EH (cell line): ENCODE measurements around the gene PTPN7.
"Not testable (repeated sequence)": the region's sequence is repeated elsewhere in the genome, so short reads cannot be mapped to it uniquely, and the experiment has no call there.

Experiments used
- DNase-seq: peaks from one replicate; pipeline ENCODE4 v3.0.0-alpha.2; 2015; ENCODE audit warnings: low read depth

Gene PTPN7

DNA sequence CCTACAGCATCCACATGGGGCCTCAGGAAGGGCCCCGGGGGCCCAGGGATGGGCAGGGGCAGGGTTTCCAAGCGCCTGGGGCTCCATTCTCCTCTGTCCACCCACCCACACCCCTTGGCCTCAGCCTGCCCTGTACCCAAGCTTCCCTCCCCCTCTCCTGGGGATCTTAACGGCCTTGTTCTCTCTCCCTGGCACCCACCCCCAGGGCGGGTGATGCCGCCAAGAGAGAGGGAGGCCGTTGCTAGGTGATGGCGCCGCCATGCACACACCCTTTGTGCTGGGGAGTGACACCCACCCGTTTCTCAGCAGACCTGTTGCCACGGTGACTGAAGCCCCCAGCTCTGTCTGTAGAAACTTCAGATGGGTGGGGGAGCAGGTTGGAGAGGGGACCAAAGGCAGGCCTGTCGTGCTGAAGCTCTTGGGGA is 30.1 kb downstream of the PTPN7 start:
- DNase-seq = no peak

DNA sequence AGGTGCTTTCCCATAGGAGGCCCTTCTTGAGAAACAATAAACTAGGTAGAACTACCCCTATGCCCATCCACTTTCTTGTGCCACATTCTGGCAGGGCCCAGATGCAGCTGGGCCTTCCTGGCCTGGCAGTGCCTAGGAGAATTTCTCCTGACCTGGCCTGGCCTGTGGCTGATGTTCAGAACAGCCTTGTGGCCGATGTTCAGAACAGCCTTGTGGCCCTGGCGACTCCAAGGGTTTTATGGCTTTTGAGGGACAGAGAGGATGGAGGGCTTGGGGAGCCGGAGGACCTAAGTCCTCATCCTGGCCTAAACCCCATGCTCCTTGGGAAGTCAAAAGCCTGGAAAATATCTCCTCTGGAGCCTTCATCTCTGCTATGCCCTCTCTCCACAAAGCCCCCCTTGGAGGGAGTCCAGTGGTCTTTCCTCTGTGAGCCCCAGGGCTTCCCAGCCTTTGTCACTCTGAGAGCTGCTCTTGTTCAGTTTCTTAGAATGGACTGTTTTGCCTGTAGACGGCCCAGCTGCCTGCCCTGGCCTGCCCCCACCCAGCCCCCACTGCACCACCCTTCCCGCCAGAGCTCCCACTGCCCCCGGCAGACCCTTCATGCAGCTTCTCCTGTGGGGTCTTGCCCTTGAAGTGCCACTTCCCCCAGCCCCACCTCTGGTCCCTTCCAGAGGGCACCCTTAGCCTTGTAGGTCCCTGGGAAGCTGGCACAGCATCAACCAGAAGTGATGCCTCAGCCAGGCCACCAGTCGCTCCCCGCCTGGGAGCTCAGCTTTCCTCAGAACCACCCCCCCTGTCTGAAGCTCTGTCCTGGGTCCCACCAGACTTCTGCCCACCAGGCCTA is 30.7 kb downstream of the PTPN7 start:
- DNase-seq = no peak

DNA sequence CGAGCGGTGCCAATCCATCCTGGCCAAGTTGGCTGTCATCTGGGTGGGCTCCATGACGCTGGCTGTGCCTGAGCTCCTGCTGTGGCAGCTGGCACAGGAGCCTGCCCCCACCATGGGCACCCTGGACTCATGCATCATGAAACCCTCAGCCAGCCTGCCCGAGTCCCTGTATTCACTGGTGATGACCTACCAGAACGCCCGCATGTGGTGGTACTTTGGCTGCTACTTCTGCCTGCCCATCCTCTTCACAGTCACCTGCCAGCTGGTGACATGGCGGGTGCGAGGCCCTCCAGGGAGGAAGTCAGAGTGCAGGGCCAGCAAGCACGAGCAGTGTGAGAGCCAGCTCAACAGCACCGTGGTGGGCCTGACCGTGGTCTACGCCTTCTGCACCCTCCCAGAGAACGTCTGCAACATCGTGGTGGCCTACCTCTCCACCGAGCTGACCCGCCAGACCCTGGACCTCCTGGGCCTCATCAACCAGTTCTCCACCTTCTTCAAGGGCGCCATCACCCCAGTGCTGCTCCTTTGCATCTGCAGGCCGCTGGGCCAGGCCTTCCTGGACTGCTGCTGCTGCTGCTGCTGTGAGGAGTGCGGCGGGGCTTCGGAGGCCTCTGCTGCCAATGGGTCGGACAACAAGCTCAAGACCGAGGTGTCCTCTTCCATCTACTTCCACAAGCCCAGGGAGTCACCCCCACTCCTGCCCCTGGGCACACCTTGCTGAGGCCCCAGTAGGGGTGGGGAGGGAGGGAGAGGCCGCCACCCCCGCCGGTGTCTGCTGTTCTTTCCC is 32.4 kb downstream of the PTPN7 start:
- DNase-seq = no peak

DNA sequence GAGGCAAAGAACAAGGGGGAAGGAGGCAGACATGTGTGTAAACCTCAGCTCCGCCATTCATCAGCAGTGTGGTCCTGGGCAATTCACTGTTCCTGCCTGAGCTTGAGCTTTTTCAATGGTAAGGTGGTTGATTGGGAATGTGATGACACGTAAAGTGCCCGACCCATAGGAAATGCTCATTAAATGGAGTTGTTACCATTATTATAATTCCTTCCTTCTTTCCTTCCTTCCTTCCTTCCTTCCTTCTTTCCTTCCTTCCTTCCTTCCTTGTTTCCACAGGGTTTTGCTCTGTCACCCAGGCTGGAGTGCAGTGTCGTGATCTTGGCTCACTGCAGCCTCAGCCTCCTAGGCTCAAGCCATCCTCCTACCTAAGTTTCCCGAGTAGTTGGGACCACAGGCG is 33.3 kb downstream of the PTPN7 start:
- no peak for DNase-seq

DNA sequence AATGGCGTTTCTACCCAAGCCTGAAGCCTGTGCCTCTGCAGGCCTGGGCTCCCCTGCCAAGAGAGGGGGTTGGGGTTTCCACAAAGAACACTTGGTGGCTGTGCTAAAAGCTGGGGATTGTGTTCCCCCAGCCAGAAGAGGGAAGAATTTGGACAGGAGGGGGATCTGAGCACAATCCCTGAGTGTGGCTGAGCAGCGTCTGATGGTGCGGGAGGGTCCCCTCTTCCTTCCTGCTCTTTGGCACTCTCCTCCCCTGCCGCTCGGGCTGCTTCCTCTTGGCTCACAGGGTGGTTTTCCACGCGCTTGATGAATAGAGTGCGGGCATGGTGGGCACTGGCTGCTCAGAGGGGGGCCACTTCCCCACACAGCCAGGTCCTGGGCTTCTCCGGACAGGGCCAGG is 34.0 kb downstream of the PTPN7 start:
- no peak for DNase-seq

DNA sequence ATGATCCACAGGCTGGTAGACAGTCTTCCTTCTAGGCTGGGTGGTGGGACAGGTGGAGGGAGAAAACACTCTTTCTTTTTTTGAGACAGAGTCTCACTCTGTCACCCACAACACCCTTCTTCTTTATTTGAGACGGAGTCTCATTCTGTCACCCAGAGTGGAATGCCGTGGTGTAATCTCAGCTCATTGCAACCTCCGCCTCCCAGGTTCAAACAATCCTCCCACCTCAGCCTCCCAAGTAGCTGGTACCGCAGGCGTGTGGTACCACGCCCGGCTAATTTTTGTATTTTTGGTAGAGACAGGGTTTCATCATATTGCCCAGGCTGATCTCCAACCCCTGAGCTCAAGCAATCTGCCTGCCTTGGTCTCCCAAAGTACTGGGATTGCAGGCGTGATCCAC is 34.8 kb downstream of the PTPN7 start:
- DNase-seq = no peak

DNA sequence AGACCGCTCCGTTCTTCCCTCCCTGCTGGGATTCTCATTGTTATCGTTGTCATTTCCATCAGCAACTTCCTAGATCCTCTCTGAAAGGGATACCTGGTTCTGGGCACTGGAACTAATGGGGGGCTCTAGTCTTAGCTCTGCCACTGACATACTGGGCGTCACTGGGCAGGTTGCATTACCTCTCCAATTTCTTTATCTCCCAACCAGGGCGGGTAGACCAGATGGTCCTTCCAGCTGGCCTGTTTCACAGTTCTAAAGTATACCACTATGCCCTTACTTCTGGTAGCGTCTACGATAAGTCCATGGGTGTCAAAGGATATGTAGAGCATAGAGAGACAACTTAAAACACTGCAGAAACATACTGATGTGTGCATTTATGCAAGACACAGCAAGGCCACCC is 36.3 kb downstream of the PTPN7 start:
- no peak for DNase-seq

DNA sequence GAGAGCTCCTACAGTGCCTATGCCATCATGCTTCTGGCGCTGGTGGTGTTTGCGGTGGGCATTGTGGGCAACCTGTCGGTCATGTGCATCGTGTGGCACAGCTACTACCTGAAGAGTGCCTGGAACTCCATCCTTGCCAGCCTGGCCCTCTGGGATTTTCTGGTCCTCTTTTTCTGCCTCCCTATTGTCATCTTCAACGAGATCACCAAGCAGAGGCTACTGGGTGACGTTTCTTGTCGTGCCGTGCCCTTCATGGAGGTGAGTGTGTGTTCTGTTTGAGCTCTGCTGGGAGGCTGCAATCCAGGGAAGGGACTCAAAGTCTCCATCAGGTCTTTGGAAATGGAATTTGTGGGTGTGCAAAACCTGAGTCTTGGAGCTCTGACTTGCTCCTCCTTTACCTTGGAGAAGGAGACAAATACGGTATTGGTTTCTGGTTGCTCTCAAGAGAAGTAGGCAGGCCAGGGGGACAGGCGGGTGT is 37.0 kb downstream of the PTPN7 start:
- DNase-seq = no peak

DNA sequence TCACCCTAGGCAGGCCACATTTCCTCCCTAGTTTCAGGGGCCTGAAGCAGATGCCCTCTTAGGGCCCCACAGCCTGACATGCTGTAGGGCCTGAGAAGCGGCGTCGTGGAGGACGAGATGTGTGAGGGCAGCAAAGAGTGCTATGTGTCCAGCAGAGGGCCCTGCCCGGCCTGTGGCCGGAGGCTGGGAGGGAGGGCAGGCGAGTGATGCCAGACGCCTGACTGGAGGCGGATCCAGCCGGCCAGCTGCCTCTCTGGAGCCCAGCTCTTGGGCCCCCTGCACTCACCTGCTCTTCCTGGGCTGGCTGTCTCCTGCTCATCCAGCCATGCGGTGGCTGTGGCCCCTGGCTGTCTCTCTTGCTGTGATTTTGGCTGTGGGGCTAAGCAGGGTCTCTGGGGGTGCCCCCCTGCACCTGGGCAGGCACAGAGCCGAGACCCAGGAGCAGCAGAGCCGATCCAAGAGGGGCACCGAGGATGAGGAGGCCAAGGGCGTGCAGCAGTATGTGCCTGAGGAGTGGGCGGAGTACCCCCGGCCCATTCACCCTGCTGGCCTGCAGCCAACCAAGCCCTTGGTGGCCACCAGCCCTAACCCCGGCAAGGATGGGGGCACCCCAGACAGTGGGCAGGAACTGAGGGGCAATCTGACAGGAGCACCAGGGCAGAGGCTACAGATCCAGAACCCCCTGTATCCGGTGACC is 37.6 kb downstream of the PTPN7 start, which contains the start of gene GPR37L1:
Gene GPR37L1 (plus strand): TSS at position 279 of the 697 bp plus-strand sequence. CDS start 47 bp downstream, at position 326.
- DNase-seq = peak; percentile 65

DNA sequence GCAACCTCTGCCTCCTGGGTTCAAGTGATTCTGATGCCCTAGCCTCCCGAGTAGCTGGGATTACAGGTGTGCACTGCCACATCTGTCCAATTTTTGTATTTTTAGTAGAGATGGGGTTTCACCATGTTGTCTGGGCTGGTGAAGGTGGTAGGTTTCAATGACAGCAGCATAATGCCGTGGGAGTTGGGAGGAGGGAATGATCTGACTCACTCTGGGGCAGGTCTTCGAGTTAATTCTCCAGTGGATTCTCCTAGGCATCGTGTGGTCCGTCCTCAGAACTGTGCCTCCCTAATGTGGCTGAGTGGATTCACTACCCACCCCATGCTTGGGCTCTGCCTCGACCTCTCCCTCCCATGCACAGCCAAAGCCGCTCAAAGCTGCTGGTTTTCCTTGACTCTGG is 39.4 kb downstream of the PTPN7 start:
- DNase-seq = no peak

DNA sequence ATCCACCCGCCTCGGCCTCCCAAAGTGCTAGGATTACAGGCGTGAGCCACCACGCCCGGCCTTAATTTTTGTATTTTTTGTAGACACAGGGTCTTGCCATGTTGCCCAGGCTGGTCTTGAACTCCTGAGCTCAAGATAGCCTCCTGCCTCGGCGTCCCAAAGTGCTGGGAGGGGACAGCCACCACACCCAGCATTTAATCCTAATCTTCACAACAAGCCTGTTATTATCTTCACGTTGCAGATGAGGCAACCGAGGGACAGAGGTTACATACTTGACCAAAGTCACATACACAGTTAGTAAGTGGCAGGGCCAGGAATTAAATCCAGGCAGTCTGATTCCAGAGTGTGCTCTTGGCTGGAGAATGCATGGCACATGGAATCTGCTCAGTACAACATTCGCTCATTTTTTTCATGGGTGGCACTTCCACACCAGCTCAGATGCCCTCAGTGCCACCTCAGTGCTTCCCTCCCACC is 42.5 kb downstream of the PTPN7 start:
- DNase-seq = no peak

DNA sequence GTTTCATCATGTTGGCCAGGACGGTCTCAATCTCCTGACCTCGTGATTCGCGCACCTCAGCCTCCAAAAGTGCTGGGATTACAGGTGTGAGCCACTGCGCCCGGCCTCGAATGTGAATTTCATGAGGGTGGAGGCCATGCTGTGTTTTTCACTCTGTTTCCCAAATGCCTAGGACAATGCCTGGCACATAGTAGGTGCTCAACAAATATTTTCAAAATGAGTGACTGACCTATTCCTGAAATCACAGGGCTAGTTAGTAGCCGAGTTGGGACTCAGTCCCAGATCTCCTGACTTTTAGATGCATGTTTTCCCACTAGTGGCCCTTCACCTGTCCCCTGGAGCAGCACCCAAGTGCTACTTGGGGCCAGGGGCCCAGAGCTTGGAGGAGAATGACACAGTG is 44.1 kb downstream of the PTPN7 start:
- no peak for DNase-seq

DNA sequence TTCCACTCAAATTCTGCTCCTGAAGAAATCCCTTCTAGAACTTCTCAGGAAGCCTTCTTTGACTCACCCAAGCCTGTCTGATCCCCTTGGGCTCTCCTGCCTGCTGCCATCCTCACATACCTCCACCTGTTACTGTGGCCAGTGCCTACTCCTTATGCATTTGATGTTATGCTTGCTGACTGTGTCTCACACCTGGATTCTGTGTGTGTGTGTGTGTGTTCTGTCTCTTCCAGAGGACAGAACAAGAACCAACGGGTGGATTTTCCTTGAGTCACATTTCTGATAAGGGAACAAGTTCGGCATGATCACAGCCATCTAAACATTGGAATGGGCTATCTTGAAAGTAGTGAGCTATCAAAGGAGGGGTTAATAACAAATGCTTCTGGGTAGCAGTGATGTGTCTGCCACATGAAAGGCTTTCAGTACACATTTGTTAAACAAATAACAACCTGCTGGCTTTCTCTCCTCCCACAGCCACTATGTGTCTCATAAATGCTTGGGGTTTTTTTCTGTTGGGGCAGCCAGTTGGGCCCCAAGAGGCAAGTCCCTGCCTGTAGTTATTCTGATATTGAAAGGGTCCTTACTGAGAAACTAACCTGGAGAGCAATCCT is 46.6 kb downstream of the PTPN7 start:
- DNase-seq = no peak

DNA sequence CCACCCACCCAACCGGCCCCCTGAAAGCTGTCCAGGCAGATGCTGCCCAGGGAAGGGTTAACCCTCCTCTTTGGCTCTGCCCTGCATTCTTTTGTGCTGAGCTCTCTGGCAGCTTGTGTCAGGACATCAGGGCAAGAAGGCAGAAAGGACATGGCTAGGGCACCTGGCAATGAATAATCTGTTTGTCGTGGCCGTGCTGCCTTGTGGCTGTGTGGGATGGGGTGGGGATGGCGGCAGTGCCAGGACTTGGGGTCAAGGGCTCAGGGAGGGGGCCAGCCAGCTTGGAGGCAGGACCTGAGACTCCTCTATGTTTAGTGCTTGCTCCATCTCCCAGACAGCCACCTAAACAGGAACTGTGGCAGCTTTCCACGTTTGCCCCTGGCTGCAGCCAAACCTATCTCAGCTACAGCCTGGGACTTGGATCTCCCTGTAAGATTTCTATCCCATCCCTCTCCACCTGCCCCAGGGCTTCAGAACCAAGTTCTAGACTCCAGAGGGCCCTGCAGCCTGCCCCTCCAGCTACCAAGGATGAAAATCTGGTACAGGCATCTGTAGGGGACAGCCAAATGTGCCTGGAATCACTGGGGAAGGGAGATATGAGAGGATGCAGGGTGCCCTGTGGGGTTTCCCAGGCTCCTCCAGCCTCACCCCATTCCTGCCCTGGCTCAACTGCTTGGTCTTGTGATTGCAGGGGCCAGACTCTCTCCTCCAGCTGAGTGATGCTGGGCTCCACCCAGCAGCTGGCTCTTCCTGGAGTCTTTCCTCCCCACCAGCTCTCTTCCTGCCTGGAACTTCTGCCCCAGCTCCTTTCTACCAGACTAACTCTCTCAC is 47.3 kb downstream of the PTPN7 start:
- peak; percentile 49 for DNase-seq

DNA sequence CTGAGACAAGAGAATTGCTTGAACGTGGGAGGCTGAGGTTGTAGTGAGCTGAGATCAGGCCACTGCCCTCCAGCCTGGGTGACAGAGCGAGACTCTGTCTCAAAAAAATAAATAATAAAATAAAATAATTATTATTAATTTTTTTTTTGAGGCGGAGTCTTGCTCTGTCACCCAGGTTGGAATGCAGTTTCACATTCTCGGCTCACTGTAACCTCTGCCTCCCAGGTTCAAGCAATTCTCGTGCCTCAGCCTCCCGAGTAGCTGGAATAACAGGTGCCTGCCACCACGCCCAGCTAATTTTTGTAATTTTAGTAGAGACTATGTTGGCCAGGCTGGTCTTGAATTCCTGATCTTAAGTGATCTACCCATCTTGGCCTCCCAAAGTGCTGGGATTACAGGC is 48.8 kb downstream of the PTPN7 start:
- DNase-seq = not testable (repeated sequence)

DNA sequence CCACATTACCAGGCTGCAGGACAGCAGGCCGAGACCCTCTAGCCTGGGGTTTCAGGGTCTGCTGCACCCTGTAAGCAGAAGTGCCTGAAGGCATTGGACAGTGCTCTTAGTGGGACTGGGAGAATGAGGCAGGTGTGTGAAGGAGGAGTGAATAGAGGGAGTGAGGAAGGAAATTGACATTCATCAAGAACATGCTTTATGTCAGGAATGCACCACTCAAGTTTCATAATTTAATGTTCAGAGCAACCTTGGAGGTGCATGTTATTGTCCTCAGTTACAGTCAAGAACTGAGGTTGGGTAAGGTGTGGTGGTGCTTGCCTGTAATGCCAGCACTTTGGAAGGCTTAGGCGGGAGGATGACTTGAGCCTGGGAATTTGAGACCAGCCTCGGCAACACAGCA is 49.4 kb downstream of the PTPN7 start:
- DNase-seq = no peak

DNA sequence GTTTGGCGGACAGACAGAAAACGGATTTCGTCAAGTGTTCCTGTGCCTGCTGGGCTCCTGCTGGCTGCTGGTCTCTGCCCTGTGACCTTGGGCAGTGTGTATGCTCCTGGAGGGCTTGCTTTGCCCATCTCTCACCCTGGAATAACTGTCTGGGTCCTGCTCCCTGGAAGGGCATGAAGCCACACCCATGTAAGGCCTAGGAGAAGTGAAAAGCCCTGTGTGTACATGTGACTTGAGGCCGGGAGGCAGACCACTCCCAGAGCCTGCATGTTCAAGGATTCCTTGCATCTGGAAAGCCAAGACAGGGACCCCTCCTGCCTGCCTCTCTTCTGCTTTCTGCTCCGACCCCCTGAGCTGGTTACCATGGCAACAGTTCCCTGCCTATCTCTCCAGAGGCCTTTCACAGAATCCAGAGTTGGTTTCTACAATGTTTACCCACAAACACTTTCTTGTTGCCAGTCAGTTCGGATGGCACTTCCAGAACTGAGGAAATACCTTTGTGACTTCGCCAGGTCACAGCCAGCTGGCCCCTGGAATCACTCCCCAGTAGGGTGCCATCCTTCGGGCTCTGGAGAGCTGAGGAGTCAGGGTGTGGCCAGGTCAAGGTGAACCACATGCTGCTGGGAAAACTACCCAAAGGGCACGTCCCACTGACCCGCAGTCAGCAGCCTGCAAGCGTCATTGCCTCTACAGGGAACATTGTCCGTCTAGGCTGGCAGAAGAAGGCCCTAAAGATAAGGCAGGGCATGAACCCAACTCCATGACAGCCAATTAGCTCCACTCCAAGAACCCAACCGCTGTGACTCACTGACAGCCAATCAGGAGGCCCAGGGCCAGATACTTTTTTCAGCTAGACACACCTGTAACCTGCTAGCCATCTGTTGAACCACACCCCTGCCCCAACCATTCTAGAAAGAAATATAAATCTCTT is 52.3 kb downstream of the PTPN7 start:
- DNase-seq = no peak

DNA sequence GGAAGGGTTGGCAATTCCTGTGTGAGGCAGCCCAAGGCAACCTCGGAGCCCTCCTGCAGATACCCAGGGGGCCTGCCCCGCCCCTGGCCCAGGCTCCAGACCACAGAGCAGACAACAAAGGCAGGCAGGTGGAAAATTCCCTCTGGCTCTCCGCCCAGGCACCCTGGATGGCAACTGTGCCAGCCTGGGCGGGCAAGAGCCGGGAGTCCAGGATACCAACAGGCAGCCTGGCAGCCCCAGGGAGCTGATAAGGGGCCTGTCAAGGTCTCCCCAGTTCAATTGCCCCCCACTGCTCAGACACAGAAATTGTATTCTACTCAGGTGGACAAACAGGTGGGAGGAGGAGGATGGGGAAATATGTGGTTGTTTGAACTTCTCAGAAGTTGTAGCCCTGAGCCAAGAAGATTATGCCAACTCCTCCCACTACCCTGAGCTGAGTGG is 53.1 kb downstream of the PTPN7 start:
- DNase-seq = no peak

DNA sequence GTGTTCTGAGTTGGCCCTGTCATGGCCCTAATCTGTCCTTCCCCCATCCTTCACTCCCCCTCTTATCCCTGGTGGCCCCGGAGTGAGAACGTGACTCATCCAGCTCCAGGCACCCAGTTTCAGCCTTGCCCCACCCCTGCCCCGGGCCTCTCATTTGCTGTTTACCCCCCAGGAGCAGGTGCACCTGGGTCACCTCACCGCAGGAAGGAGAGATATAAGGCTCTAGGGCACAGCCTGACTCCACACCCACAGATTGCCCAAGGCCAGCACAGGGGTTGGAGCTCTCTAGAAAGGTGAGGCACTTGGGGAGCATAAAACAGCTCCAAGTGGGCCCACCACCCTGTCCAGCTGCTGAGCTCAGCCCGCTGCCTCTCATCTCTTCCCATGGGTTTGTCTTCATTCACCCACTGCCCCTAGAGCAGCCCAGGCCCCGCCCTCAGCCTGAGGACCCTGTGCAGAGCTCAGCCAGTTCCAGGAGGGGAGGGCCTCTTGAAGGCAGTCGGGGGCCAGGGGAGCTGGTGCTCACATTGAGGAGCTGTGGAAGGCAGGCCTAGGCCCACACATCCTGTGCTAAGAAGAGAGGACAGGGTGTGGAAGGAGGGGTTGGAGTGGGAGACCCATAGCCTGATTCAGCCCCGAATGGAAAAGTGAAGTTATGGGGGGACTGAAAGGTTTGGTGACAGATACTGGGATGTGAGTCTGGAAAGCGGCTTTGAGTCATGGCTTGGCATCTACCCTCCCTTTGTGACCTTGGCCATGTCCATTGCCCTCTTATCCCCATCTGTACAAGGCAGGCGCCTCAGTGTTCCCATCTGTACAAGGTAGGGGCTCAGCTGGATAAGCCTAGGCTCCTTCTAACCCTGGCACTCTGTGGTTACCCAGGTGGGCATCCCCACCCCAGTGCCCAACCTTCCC is 53.8 kb downstream of the PTPN7 start:
- DNase-seq = no peak
